Muscle of back (tissue), 11 donors: ENCODE results near the gene CADPS2. TPM values are rescaled to one million over a fixed set of nuclear protein-coding genes. Genes with fewer than 3 reads are reported as not detected.

Source experiments
- DNase-seq, 3 donors: peaks; one replicate each; pipeline versions ENCODE4 v3.0.0 to v3.0.0-alpha.2; 2013
- polyA plus RNA-seq, 10 donors: library from polyadenylated mRNA; unstranded; fragments of 120-200 nt; gene quantifications; one replicate each; pipeline ENCODE4 v1.2.1, GENCODE V29; 2013; ENCODE audit not compliant: insufficient read length in 10 of 10

CADPS2 gene
- polyA plus RNA-seq, 10 donors: 2.7 to 8.6 (median 5.0) TPM

DNA sequence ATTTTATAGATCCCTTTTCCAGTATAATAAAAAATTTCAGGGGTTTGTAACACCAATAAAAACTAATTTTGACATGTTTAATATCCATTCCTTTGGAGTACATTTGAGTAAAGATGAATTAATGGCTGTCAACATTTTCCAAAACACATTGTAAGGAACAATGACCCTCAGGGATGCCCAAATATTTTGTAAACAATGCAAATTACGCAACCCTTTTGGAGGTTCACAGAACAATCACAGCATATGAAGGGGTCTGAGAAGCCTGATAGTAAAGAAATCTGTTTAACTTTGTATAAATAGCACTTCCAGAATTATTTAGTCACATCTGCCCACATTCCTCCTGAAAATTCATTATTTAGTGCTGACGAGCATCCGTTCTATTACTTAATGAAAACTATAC, 428.9 kb downstream of the CADPS2 start:
- DNase-seq: no peak

DNA sequence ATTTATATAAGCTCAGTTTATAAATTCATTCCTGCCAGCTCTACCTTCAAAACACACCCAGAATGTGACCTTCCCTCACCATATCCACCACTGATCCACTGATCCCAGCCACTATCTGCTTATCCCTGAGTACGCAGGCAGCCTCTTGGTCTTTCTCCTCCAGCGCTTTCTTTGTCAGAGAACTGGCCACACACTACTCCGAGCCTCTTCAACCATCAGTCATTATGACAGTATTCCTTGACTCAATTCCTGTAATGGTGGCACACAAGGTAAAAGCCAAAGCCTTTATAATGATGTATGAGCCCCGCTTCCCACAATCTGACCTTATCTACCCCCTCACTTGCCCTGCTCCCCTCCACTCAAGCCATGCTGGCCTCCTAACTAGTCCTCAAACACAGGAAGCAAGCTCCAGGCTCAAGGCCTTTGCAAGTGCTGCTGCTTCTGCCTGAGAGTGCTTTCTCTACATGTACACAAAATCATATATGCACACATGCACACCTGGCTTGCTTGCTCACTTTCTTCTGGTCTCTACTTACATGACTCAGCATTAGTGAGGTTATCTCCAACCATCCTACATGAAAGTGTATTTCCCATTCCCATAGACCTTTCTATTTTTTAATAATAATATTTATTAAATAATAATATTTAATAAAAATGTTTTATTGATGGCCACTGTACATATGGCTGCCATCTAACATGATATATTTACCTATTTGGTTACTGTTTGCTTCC, 431.3 kb downstream of the CADPS2 start:
- no peak for DNase-seq

DNA sequence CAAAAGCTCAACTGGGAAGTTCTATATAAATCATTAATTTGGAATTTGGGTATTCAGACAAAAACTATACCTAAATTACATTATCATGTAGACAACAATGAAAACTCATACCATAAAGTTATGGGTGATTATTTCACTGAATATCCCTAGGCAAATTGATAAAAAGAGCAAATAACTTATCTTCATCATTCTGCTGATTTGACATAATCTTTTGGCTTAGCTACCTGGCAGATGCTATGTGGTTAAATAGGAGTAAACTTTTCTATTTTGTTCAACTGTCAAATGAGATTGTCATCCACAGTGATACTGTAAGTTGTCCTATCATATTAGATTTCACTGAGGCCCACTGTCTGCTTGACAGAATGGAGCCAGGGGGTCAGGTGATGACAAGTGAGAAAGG, 432.8 kb downstream of the CADPS2 start:
- no peak for DNase-seq

DNA sequence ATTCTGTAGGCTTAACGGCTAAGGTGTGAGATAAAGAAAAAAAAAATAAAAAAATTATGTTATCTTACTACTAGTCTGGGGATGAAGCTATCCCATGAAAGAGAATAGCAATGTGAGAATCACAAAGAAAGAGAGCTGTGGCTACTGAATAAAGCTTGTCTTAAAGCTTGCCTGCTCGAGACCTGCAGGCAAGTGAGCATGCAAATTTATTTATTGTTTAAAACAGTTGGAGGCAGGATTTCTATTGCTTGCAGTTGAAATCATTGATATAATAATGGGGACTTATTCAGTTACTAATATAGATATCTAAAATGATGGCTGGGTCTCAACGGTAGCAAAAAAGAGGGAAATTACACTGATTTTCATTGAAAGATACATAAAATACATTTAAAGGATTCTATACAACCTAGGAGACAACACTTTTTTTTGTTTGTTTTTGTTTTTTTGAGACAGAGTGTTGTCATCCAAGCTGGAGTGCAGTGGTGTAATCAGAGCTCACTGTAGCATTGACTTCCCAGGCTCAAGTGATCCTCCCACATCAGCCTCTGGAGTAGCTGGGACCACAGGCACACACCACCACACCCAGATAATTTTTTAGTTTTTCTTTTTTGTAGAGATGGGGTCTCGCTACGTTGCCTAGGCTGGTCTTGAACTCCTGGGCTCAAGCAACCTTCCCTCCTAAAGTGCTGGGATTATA, 437.2 kb downstream of the CADPS2 start:
- no peak for DNase-seq

DNA sequence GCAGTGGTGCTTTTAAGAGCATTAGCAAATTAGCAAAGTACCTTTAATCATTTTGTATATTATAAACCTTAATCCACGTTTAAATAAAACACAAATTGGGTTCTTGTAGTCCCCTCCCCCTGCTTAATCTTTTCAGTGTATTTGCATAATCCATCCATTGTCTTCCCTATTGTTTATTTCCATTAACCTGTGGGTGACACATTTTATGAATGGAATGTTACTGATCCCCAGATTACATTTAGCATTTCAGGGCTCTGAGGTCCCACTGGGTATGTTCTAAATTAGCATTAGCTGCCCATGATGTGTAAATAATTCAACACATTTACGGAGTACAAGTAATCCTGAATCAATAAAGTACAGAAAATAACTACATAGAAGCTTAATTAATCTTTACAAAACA, 443.3 kb downstream of the CADPS2 start:
- no peak for DNase-seq

DNA sequence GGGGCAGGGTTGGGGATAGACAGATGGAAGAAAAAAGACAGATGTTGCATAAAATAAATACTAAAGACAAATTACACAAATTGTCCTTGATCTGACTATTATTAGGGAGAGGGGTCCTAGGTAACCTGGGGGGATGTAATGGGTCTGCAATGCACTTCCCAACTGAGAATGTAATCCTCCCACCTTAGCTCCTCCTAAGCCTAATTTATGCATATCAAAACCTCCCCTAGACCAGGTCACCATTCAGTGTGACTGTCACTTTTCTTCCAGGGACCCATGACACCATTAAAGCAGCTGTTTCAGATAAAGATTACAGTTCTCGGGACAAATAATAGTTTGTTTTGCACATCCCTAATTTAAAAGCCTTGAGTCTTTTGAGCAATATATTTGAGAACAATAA, 447.8 kb downstream of the CADPS2 start:
- no peak for DNase-seq

DNA sequence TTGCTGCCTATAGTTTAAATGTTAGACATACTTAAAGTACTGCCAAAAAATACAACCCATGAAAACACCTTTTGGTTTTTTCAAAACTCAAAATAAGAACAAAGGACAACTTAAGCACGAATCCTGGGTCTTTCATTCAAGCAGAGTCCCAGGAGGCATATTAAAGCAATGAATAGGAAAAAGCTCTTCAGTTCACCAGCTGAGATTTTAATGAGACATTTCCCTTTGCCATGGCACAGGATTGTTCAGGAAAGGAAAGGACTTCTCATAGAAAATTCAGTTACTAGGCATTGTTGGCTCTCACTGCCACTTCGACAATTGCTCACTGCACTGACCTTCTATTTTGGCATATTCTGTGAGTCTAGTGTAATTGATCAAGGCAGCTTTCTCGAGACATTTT, 448.3 kb downstream of the CADPS2 start:
- no peak for DNase-seq

DNA sequence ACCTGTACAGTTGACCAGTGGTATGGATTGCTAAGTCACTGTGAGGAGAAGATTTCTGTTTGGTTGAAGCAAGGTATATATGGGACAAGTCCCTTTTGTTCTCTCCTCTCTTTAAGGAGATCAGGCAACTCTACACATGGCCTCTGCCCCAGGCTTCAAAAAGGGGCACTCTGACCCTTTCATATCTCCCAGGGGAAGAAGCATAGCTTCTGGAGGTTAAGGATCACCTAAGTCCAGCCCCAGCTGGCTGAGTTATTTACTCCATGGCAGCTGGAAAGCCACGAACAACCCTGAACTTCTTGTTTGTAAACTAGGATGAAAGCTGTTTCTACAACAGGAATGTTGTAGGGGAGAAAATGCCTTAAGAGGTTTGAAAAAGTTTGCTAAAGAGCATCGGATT, 452.5 kb downstream of the CADPS2 start:
- DNase-seq: no peak

DNA sequence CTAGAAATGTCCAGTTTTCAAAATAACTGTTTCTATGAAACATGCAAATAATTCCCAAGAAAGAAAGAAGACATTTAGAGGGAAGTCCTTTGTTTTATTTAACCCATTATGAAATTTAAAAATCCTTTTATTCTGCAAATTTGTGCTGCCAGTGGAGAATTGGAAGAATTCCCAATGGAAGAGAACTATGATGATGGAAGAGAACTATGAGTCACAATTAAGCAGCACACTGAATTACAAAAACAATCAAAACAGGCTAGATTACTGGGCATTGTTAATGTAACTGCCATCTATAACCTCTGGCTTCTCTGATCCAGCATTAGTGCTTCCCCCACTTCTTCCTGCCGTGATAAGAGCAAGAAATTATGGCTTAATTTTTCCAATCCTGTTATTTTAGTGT, 455.6 kb downstream of the CADPS2 start:
- DNase-seq: no peak

DNA sequence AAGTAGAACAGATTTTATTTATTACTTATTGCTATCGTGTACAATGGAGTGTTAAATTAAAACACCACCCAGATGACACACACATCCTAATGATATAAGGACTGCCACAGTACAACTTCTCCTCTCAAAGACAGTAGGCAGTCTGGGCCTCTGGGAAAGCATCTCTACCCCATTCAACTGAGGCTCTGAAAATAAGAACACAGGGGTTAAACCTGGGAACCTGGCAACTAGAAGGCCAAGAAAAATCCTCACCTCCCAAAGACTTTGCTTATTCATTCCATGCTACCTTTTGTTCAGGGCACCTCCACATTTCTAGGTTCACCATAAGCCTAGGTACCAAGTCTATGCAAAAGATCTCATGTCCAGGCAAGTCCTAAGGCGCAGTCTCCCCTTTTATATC, 456.3 kb downstream of the CADPS2 start:
- no peak for DNase-seq

DNA sequence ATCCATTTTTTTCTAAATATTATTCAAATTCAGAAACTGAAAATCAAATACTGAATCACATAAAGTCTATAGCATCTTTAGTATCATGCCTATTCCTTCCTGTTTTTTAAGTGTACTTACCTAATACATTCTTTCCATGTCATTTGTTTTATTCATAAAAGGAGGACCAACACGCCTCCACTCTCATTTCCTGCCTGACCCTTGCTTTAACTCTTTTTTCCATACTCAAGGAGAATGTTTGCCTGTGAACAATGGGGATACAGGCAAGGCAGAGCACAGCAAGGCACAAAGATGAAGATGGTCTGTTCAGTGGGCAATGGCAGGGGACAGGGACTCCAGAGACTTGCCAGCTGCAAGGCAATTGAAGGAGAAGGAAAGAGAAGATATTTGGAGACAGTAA, 460.5 kb downstream of the CADPS2 start:
- DNase-seq: no peak

DNA sequence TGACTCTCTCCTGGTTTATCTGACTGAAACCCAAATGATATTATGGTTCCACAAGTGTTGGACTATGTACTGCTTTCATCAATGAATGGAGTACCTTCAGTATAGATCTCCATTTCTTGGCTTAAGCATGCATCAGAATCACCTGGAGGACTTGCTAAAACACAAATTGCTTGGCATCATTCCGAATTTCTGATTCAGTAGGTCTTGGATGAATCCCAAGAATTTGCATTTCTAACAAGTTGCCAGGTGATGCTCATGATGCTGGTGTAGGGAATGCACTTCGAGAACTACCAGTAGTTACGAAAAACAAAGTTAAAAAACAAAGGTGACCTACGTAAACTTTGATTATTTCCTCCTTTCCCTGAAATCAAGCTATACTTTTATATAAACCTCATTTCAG, 462.7 kb downstream of the CADPS2 start:
- DNase-seq: no peak

DNA sequence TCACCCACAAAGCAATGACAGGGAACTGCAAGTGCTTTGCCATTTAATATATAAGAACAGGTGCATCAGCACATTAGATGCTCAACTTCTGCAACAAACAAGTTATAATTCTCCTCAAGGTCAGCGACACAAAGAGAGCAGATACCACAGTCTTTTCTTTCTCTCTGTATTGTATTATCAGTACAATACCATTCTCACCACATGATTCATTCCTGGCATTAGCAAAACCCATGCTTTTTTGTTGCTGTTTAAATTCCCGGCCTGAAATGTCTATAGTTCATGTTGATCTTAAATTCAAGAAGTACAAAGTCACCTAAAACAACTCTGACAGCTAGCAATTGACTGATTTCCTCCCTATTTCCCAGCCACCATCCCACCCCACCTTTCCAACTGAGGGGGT, 469.9 kb downstream of the CADPS2 start:
- no peak for DNase-seq

DNA sequence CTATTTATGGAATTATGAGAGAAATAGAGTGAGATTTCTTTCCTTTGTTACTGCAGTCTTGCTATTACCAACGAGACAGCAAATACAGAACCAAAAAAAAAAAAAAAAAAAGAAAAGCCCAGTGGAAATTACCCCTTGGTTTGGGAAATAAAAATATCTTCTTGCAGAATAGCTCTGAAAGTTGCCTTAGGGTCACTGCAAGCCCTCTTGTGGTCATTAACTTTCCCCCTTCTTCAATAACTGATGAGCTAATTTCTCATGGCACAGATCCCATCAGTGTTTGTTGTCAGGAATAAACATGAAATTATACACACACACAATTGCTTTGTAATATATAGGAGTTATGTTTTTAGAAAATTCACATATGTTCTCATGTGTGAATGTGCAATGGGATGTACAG, 470.8 kb downstream of the CADPS2 start:
- DNase-seq: no peak

DNA sequence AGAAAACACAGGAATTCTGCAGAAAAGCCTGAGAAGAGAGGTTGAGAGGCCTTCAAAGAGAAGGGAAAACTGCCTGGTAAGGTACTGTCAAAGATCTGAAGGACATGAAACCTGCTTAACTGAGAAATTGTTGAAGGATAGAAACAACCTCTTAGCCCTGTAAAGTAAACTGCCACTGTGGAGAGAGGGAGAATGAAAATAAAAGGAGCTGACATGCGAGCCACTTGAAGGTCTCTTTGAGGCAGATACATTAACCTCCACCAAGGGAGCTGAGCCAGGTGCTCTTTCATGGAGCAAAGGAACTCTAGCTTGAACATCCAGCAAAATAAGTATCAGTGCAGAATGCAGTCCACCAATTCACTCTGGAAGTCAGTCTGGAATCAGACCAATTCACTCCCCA, 472.9 kb downstream of the CADPS2 start:
- no peak for DNase-seq

DNA sequence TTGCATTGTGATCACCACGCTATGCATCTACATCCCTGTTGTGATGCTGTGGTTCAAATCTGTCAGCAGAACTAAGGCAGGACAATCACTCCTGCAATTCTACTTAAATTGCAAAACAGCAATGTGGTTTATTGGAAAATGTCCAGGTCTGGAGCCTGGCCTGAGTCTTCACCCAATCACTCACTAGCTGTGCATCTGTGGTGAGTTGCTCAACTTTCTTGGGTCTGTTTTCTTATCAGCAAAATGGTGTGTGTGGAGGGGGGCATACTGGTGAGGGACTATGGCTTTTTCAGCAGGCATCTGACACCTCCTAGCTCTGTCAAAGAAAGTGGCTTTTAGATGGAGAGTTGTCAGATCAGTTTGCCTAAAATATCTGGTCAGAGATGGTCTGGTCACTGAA, 473.4 kb downstream of the CADPS2 start:
- peak; percentile 4 to 15 (median 15) for DNase-seq

DNA sequence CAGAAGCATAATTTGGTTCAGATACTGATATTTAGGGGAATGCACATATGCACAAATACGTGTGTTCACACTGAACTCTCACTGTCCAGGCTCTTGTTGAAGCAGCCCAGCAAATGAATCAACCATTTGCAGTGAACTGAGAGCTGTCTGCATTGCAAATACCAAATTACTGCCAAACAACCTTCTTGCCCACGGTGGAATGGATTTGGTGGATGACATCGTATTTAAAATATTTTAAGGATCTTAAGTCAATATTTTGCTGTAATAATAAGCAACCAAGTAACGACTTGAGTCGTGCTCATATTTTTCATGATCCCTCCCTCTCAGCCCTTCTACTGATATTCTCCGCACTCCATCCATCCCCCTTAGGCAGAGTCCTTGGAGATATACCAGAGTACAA, 473.8 kb downstream of the CADPS2 start:
- DNase-seq: no peak

DNA sequence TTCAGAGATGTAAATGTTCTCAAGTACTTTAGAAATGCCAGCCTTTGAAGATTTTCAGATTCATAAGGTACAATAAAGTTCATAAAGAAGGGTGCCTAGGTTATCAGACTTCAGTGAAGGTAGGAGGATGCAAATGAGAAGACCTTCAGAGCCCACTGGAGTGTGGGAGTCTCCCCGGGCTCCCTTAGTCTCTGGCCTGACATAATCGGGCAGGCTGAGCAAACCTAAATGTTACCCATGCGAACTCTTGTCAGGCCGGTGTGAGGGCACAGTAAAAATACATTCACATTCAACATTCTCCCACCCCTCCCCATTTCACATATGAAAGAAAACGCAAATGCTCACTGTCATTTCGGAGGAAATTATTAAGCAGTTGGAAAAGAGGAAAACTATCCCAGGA, 479.1 kb downstream of the CADPS2 start:
- no peak for DNase-seq

DNA sequence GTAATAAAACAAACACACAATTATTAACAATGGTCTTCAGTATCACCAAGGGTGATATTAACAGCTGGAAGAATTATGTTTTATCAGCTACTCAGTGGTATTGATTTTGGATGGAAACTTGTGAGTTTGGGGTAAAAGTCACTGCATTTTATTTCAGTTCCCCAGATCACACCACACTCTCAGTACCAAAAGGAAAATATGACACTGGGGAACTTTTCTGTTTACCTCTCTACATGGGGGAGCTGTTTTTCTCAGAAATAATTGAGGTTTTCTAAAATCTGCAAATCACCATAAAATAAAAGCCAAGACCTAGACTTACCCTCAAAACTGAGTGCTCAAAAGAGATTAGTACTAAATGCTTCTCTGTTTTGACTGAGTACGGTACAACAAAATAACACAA, 483.1 kb downstream of the CADPS2 start:
- DNase-seq: no peak

DNA sequence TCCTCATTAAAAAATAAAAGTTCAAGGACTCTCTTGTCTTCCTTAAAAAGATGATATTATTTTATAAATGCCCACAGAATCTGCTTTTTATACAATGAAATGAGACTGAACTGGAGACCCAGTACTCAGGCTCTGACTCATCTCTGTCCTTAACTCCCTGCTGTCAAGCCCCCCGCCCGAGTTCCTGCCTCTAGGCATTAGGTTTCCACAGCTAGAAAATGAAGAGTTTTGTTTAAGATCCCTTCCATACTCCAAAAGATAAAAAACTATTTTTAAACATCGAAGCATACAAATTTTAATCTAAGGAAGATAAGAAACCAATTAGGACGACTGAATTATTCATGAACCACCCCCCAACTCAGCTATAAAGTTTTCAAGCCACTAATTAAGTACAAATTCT, 484.0 kb downstream of the CADPS2 start:
- no peak for DNase-seq

DNA sequence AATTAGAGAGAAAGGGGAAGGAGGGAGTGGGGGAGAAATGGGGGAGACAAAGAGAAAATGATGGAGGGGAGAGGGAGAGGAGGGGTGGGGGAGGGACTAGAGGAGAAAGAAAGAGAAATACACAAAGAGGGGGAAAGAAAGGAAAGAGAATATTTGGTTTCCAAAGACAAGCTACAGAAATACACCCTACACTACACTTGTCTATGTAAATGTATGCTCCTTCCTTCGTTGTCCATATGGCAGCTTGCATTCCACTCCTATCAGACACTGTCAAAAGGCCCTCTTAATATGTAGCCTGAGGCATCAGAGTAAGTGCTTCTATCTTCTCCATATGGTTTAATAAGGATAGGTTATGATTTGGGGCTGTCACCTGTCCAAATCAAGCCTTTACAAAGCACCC, 488.9 kb downstream of the CADPS2 start:
- no peak for DNase-seq

DNA sequence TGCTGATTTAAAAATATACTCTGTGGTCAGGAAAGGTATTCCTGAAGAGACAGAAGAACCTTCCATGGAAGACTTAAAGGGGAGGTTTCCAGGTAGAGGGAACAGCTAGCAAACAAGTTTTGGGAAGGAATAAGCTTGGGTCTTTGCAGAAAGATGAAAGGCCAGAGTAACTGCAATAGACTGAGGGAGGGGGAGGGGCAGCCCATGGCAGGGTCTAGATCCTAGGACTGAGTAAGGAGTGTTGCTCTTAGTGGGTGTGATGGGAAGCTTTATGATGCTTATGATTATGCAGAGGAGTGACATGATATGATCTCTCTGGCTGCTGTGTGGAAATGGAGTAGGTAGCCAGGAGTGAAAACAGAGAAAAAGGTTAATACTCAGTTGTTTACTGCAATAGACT, 491.7 kb downstream of the CADPS2 start:
- no peak for DNase-seq

DNA sequence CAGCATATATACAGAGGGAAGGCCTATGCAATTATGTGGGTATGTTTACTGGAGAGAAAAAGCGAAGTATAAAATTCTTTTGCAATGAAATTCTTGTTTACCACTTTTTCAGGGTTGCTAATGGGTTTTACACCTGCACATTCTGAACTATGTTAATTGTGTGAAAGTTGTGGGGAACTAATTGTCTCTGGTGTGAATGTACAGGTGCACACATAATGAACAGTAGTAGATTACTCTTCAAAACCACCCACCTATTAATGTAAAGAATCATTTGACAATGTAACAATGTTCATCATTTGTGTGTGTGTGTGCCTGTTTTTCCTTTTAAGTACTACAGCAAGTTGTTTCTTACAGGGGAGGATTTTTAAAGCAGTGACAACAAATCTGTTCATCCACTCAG, 501.7 kb downstream of the CADPS2 start:
- DNase-seq: no peak

DNA sequence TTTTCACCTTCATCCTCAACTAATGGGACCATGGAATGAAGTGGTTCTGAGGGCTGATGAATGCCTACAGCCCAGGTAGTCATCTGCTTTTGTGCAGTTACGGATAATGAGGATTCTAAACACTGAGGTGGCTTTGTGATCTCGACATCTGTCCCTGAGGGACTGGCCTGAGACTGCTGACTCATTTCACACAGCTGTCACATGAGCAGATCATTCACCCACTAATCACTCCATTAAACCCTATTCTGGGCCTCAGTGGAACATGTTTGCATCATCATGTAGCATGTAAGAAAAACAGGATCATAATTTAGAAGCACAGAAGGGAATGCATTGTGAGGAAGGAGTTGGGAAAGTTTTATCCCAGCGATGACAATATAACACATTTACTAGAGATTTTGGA, 502.3 kb downstream of the CADPS2 start:
- no peak for DNase-seq
